Astrocyte of the hippocampus (primary cell): ENCODE data around the gene ALOX5.
A peak's percentile ranks its signal among the peaks of the same experiment; 100 is the strongest.
"Not testable (repeated sequence)": the region's sequence is repeated elsewhere in the genome, so short reads cannot be mapped to it uniquely, and the experiment has no call there.

ENCODE experiments used
- DNase-seq: peaks from one replicate; pipeline ENCODE4 v3.0.0; 2011; ENCODE audit warnings: low read depth, low spot score

Gene ALOX5

DNA sequence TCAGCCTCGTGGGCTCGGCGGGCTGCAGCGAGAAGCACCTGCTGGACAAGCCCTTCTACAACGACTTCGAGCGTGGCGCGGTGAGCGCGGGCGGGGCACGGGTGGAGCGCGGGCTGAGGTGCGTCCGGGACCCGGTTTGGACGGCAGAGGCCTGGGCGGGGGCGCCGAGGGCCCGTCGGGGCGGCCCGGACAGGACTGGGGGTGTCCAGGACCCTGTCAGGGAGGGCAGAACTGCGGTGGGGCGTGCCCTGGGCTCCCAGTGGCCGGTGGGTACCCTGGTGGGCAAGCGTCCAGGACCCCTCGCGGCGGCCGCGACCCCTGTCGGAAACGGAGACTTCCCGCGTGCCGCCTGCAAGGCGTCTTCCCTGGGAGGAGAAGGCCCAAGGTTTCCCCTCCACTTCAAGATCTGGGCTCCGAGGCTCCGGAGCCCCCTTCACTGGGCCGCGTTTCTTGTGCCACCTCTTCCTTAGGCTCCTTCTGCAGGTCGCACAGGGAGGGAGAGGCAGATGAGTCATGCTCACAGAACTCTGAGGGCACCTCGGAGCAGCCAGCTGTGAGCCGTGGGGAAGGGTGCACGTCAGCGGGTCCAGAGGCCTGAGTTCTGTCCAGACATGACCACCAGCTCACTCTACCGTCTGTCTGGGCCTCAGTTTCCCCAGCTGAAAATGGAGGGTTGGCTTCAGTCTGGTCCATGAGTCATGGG, 485 bp downstream of the ALOX5 start:
- peak; percentile 15 for DNase-seq

DNA sequence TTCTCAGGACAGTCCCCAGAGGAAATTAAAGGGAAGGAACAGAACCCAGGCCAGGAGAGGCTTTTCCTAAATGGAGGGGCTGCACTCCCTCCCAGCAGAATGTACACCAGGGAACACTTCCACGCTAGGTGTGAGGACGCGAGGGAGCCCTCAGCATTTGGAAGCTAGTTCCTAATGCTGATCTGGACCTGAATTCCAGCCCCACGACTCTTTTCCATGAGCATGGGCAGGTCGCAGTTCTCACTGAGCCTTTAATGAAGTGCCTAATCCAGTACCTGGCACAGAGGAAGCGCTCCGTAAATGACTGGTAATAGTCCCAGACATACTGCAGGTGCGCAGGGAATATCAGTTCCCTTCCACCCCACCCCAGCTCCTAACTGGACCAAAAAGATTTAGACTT, 1.1 kb downstream of the ALOX5 start:
- no peak for DNase-seq

DNA sequence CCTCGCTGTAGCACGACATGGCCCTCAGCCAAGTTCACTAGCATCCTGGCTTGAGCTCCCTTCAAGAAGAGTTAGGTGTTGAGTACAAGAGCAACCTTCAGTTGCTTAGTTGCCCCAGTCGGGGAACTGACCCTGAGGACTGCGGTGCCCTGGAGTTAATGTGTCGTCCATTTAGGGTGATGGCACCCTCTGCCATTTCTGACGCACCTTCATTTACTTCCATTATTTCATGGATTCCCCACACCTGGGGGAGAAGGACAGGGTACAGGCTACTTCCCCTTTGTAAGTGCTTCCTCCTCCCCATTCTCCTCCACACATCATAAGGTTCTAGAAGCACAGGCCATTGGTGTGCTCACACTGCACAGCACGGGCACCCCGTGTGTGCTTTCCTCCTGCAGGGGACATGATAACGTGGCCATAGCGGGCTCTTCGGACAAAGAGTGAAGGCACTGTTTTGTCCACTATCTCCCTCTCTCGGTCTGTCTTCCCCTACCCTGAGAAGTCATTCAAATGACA, 1.8 kb downstream of the ALOX5 start:
- no peak for DNase-seq

DNA sequence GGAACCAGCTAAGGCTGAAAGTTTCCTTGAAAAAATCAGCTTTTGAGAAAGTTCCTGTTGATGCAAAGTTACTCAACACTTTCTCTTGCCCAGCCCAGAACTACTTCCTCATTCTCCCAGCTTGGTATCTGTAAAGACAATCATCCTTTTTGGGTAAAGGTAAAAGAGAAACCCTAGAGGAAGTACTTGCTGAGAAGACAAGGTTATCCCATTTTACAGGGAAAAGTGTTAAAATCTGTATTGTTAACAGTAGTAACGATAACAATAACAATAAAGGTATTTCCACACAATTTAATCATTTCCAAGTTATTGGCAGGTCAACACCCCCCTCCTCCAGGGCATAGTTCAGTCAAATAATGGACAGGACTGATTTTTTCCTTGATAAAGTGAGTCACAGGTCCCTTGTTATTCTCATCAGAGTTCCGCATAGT, 2.4 kb downstream of the ALOX5 start:
- DNase-seq = no peak

DNA sequence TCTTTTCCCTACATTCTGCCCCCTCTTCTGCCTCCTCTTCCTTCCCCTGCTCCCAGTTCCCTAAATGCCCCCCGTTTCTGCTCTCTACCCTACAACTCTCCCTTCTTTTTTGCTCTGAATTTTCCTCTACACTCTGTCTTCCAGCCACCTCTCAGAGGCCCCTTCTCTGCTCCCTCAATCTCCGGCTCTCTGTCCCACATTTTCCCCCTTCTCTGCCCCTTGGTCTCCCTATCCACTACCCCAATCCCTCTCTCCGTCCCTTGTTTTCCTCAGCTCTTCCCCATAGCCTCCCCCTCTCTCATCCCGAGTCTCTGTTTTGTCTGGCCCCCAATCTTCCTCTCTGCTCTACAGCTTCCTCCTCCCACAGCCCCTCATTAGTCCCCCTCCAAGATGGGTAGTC, 3.3 kb downstream of the ALOX5 start:
- DNase-seq = no peak

DNA sequence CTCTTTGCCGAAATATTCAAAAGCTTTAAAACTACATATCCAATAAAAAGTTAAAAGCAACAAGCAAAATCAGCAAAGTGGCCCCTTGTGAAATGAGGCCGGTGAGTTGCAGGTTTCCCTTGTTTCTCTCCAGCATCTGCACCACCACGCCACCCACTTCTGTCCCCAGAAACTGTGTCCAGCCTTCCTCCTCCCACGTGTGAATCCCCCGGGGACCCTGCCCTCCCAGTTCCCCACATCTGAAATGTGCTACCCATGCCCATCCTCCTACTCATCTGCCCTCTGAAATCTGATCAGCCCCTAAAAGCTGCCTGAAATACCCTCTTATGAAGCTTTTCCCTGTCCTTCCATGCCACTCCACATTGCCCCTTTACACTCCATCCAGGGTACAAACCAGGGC, 3.8 kb downstream of the ALOX5 start:
- DNase-seq = no peak

DNA sequence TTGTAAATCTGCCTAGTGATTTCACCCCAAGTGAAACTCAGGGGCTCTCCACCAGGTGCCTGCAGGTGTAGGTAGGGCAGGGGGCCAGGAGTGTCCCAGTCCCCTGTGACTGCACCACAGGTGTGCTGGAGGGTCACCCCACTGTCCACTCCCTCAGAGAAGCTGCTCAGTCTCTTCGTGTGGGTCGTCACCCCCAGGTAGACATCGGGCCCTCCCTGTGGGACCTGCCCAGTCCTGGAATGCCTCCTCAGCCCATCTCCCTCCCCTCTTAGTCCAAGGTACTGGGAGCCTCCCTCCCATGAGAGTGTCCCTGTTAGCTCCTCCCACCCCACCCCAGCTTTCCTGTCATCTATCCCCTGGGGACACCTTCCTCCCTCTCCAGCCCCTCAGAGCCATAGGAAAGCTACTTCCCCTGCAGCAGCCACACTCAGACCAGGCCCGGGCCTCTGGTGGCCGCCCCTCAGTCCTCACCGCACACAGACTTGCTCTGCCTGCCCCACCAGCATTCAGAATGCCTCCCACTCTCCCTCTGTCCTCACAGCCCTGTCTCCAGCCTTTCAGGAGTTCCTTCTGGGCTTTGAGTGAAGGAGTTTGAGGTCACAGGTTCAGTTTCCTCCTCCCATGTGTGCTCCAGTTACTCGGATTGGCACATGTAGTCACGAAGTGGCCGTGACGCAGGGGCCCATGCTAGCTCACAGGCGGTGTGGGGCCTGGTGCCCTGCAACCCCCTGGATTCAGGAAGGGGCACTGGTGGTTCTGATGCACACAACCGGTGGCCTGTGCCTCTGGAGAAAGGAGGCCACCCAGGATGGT, 5.1 kb downstream of the ALOX5 start:
- DNase-seq = no peak

DNA sequence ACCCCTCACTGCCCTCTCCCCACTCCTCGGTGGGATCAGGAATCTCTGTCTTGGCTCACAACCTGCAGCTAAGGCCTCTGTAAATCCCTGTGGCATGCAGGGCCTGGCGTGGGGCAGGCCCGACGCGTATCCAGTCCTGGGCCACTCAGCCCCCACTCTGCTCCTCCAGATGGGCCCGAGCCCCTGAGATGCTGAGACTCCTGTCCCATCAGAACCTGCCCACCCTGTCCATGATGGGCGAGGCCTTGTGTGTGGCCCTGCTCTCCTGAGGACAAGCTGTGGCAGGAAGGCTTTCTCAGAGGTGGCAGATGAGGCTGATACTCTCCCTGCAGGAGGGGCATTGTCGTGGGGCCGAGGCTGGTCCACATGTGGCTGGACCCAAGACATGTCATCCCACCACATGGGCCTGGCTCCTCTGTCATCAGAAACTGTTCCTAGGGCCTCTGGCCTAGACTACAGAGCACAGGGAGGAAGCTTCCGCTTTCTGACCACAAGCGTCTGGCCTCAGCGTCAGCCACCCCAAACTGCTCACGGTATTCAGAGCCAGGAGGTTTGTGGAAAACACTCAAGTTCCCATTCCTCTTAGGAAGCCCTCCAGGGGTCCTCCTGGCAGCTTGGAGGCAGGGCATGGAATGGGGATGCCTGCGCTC, 6.0 kb downstream of the ALOX5 start:
- no peak for DNase-seq

DNA sequence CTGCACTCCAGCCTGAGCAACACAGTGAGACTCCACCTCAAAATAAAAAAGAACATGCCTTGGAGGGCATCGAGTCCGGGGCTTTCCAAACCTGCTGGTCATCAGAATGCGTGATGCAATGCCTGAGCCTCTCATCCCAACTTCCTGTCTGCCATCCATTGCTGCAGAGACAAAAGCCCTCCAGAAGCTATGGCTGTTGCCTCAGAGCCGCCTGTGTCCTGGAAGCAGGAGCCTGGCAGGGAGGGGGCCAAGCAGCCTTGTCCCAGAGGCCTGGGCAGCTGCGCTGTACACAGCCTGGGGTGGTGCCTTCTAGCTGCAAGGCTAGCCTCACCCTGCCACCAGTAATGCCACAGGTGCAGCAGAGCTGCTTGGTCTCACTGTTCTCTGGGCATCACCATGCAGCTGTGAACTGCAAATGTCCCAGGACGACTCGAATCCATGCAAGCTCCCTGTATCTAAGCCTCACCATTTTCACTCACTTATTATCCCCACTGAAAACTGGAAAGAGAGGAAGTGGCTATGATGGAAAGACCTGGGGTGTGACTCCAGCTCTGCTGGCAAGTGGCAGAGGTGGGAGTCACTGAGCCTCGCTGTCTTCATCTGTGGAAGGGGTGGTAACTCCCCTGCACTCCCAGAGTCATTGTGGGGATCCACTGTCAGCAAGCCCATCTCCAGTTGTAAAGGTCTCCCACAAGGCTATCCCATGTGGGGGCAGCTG, 7.0 kb downstream of the ALOX5 start:
- no peak for DNase-seq

DNA sequence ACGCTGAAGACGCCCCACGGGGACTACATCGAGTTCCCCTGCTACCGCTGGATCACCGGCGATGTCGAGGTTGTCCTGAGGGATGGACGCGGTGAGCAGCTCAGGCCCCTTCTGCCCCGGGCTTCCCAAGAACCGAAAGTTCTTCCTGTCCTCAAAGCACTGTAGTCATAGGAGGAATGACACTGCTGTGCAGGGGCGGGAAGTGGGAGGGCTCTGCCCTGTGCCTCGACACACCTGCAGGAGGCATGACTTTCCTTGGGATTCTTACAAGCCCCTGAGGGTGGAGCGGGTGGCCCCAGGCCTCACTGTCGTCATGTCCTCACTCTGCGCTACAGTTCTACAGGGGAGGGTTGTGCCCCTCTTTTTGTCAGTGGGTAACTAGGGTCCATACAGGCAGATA, 8.6 kb downstream of the ALOX5 start:
- no peak for DNase-seq

DNA sequence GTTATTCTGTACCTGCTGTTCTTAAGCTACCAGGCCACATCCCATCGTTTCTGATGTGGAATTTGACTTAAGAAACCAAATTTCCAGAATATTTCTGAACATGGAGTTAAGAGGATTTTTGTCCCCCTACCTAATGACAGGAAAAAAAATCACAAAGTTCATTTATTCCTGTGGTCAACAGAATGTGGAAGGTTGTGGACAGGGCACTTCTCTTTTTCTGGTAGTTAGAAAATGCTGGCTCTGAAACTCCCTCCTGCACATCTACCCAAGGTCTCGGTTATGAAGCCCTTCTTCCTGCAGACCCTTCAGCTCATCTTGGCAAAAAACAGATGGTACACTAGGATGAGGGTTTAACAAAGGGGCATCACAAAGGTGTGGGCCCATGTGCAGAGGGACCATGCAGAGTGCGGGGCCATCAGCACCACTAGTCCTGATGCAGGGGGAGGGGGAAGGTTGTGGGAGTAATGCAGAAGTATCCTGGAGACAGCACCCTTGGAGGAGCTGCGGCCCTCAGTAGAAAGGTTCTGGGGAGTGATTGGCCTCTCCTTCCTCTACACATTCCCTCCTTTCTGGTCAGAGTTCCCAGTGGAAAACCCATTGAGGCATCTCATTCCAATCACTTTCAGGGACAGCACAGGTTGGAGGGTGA, 9.8 kb downstream of the ALOX5 start:
- DNase-seq = no peak

DNA sequence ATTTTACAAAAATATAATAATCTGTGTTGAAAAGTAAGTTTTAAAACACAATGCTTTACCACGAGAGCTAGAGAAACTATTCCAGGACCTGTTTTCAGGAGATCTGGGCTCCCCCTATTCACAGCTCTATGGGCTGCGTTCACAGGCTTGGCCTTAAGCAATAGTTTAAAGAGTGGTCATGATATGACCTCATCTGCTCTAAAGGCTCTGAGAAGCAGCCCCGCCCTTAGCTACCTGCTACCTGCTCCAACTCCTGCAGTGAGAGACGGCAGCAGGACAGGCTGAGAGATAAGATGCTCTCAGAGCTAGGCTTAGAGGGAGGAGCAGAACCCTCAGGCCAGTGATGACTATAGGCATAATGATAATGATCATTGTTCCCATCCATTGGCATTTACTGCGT, 12.6 kb downstream of the ALOX5 start:
- DNase-seq = no peak

DNA sequence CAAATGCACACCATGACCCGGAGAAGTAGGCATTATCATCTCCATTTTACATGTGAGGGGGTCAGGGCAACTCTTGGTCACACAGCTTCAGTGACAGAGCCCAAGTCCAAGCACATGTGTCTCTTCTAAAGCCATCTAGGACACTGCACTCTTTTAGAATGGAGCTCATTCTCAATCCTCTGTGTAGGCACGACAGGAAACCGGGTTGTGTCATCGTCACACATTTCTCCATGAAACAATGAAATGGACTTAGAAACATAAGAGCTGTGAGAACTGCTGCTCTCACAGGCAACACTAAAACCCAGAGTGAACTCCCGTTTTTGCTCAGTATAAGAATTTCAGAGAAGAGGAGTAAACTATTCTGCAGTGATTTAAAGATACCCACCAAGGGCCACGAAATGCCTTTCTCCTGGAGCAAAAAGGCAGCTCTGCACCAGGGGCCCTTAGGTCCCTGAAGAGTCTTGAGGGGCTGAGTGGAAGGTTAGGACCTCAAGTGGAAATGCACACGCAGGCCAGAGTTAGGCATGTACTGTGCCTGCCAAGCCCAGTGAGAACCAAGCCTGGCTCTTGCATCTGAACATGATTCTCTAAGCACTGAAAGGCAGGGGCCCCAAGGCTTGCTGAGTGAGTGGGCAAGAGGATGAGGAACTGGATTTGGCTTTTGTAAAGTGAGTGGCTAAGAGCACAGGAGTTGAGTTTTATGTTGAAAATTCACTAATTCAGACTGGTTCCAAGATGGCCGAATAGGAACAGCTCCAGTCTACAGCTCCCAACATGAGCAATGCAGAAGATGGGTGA, 13.3 kb downstream of the ALOX5 start:
- no peak for DNase-seq

DNA sequence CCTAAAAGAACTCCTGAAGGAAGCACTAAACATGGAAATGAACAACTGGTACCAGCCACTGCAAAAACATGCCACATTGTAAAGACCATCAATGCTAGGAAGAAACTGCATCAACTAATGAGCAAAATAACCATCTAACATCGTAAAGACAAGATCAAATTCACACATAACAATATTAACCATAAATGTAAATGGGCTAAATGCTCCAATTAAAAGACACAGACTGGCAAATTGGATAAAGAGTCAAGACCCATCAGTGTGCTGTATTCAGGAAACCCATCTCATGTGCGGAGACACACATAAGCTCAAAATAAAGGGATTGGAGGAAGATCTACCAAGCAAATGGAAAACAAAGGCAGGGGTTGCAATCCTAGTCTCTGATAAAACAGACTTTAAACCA, 15.7 kb downstream of the ALOX5 start:
- DNase-seq = not testable (repeated sequence)

DNA sequence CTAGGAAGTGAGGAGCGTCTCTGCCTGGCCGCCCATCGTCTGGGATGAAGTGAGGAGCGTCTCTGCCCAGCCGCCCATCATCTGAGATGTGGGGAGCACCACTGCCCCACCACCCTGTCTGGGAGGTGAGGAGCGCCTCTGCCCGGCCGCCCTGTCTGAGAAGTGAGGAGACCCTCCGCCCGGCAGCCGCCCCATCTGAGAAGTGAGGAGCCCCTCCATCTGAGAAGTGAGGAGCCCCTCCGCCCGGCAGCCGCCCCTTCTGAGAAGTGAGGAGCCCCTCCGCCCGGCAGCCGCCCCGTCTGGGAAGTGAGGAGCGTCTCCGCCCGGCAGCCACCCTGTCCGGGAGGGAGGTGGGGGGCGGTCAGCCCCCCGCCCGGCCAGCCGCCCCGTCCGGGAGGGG, 17.6 kb downstream of the ALOX5 start:
- not testable (repeated sequence) for DNase-seq

DNA sequence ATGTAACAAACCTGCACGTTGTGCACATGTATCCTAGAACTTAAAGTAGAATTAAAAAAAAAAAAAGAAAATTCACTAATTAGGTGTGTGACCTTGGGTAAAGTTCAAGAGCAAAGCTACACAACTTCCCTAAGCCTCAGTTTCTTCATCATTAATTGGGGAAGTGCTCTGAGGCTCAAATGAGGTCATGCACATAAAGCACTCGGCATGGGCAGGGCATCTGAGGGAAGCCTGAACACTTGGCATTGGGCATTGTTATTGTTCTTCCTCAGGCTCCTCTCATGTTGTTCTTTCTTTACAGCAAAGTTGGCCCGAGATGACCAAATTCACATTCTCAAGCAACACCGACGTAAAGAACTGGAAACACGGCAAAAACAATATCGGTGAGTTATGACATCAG, 21.5 kb downstream of the ALOX5 start:
- no peak for DNase-seq

DNA sequence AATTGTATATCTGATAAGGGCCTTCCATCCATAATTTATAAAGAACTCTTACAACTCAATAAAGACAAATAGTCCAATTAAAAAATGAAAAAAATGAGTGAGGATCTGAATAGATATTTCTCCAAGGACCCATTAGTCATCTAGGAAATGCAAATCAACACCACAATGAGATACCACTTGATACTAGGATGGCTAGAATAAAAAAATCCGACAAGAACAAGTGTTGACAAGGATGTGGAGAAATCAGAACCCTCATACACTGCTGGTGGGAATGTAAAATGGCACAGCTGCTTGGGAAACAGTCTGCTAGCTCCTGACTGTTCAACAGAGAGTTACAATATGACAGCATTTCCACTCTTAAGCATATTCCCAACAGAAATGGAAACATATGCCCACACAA, 24.6 kb downstream of the ALOX5 start:
- no peak for DNase-seq

DNA sequence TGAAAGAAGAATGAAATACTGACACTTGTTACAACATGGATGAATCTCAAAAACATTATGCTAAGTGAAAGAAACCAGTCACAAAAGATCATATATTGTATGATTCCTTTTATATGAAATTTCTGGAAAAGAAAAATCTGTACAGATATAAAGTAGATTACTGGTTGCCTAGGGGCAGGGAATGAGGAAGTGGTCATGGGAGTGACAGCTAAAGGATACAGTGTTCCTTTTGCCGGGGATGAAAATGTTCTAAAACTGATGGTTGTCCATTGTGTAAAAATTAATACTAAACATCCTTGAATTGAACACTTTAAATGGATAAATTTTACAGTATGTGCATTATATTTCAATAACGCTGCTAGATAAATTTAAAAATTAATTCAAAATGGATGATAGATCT, 25.1 kb downstream of the ALOX5 start:
- no peak for DNase-seq

DNA sequence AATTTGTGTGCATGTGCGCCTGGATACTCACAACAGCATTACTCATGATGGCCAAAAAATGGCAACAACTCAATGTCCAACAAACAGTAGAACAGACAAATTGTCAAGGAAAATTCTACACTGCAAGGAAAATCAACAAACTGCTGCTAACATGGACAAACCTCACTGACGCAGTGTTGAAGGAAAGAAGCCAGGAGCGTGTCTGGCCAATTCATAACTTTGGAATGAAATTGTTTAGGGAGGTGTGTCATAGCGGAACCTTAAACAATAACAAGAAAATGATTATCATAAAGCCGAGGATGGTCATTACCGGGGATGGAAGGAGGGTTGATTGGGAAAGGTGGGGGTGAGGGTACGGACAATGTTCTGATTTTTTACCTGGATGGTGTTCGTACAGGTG, 29.1 kb downstream of the ALOX5 start:
- no peak for DNase-seq

DNA sequence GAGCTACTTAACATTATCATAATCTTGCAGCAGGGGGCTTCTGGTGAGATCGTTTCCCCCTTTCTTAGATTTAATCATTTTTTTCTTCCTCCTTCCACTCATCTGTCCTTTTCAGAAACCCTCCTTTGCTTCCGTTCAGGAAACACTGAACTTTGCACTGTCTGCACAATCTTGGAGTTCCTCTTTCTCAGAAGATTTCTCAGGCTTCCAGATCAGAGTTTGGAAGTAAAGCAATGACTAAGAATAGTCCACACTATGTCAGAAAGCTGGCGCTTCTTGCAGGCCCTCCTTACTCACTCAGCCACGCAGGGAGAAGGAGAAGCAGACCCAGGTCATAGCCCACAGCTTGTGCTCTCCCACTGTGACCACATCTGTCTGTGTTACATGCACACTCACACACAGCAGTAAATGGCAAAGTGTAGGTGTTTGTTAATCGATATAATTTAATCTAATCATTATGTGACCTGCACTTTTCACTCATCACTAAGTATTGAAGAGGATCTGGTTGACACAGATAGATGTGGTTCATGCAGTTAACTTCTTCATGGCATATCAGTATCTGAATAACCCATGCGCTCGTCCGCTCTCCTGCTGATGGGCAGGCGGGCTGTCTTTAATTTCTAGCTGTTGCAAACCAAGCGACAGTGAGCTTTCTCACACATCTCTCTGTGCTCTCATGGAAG, 30.2 kb downstream of the ALOX5 start:
- no peak for DNase-seq
